Activated CD4-positive, alpha-beta T cell treated with anti-CD3 and anti-CD28 coated beads, Interleukin-2, amount 10 ng/mL, durations not matched to agents 7 days and 5 days (primary cell): ENCODE measurements around the gene ZFYVE9. TPM values are rescaled to one million over a fixed set of nuclear protein-coding genes. Genes with fewer than 3 reads are reported as not detected.

Experiments
- CTCF ChIA-PET: fragments of 350-600 bp; sonication (Branson Sonifier 250); formaldehyde crosslinking; loops from one replicate; lab custom pipeline; 2021; ENCODE audit warnings: antibody characterized with exemption; lab: Charles Lee
- POLR2A ChIA-PET: fragments of 350-600 bp; sonication (Branson Sonifier 250); formaldehyde crosslinking; loops from one replicate; lab custom pipeline; 2021; ENCODE audit warnings: antibody characterized with exemption; lab: Charles Lee
- DNase-seq: peaks from one replicate; pipeline ENCODE4 v3.0.0-alpha.2; 2020
- H3K27ac Mint-ChIP-seq: one replicate; pipeline ENCODE4 v1.8.0; 2021; ENCODE audit warnings: mild to moderate bottlenecking, moderate library complexity, mixed read lengths
- H3K27me3 Mint-ChIP-seq: one replicate; pipeline ENCODE4 v1.8.0; 2021; ENCODE audit warnings: mixed read lengths
- H3K36me3 Mint-ChIP-seq: one replicate; pipeline ENCODE4 v1.8.0; 2021; ENCODE audit warnings: low read depth, mixed read lengths
- H3K4me1 Mint-ChIP-seq: one replicate; pipeline ENCODE4 v1.8.0; 2021; ENCODE audit warnings: mixed read lengths
- H3K4me3 Mint-ChIP-seq: one replicate; pipeline ENCODE4 v1.8.0; 2021; ENCODE audit warnings: mild to moderate bottlenecking, moderate library complexity, mixed read lengths
- H3K9me3 Mint-ChIP-seq: one replicate; pipeline ENCODE4 v1.8.0; 2021; ENCODE audit warnings: mixed read lengths
- total RNA-seq, 2 experiments: library from RNA; stranded (reverse); gene quantifications; one replicate each; pipeline ENCODE4 v1.2.3, GENCODE V29; 2021

Gene ZFYVE9
- total RNA-seq, 2 experiments from 2014 or later = 1.5 to 1.6 TPM

GRCh38 chr1:52249831-52250230, 107.9 kb downstream of the ZFYVE9 start:
- POLR2A ChIA-PET = no interaction called here
- H3K27me3 Mint-ChIP-seq = no peaks in the 10 kb centered on the region
- CTCF ChIA-PET = interaction anchor here (0.5 to 0.6 kb wide), 2 partner anchors 192 to 253 kb away, joined by 3 to 4 read pairs; no protein-coding TSS in a partner anchor
- no peaks in the 10 kb centered on the region for H3K4me1 Mint-ChIP-seq
- H3K4me3 Mint-ChIP-seq = no peak overlapping the region
- H3K36me3 Mint-ChIP-seq = no peaks in the 10 kb centered on the region
- DNase-seq = no peak
- H3K9me3 Mint-ChIP-seq = peaks cover 4% of the 10 kb centered on the region
- H3K27ac Mint-ChIP-seq = no peak overlapping the region

GRCh38 chr1:52253421-52253820, 111.5 kb downstream of the ZFYVE9 start:
- ChIA-PET CTCF (no interaction called here), POLR2A (no interaction called here)
- no peak overlapping the region for H3K27ac Mint-ChIP-seq
- no peak for DNase-seq
- H3K4me3 Mint-ChIP-seq = no peak overlapping the region
- no peaks in the 10 kb centered on the region for H3K36me3 Mint-ChIP-seq
- no peaks in the 10 kb centered on the region for H3K27me3 Mint-ChIP-seq
- H3K9me3 Mint-ChIP-seq = peaks cover 4% of the 10 kb centered on the region
- no peaks in the 10 kb centered on the region for H3K4me1 Mint-ChIP-seq

- no peak for DNase-seq
- Mint-ChIP-seq H3K27me3 (no peaks in the 10 kb centered on the region), H3K27ac (no peak overlapping the region), H3K4me3 (no peak overlapping the region), H3K4me1 (no peaks in the 10 kb centered on the region), H3K9me3 (no peaks in the 10 kb centered on the region), H3K36me3 (no peaks in the 10 kb centered on the region)
- ChIA-PET CTCF (no interaction called here), POLR2A (no interaction called here)
Measured at GRCh38 chr1:52259886-52260285, 118.0 kb downstream of the ZFYVE9 start.

- H3K36me3 Mint-ChIP-seq = no peaks in the 10 kb centered on the region
- H3K27ac Mint-ChIP-seq = no peak overlapping the region
- no peaks in the 10 kb centered on the region for H3K9me3 Mint-ChIP-seq
- ChIA-PET CTCF (no interaction called here), POLR2A (no interaction called here)
- H3K27me3 Mint-ChIP-seq = no peaks in the 10 kb centered on the region
- no peaks in the 10 kb centered on the region for H3K4me1 Mint-ChIP-seq
- no peak overlapping the region for H3K4me3 Mint-ChIP-seq
- no peak for DNase-seq
Measured at GRCh38 chr1:52263153-52263910, 121.4 kb downstream of the ZFYVE9 start.

- CTCF ChIA-PET = no interaction called here
- POLR2A ChIA-PET = no interaction called here
Measured at GRCh38 chr1:52264530-52265115, 122.7 kb downstream of the ZFYVE9 start.

GRCh38 chr1:52266507-52266906, 124.6 kb downstream of the ZFYVE9 start:
- Mint-ChIP-seq H3K27me3 (no peaks in the 10 kb centered on the region), H3K9me3 (no peaks in the 10 kb centered on the region), H3K4me1 (no peaks in the 10 kb centered on the region), H3K27ac (no peak overlapping the region), H3K36me3 (no peaks in the 10 kb centered on the region), H3K4me3 (no peak overlapping the region)
- ChIA-PET CTCF (no interaction called here), POLR2A (no interaction called here)
- no peak for DNase-seq

More at GRCh38 chr1:52264530-52265115, 122.7 kb downstream of the ZFYVE9 start:
- H3K4me1 Mint-ChIP-seq = no peaks in the 10 kb centered on the region
- no peak overlapping the region for H3K27ac Mint-ChIP-seq
- H3K4me3 Mint-ChIP-seq = no peak overlapping the region
- no peak for DNase-seq
- no peaks in the 10 kb centered on the region for H3K9me3 Mint-ChIP-seq
- no peaks in the 10 kb centered on the region for H3K36me3 Mint-ChIP-seq
- H3K27me3 Mint-ChIP-seq = no peaks in the 10 kb centered on the region

- H3K36me3 Mint-ChIP-seq = no peaks in the 10 kb centered on the region
- ChIA-PET POLR2A (no interaction called here), CTCF (no interaction called here)
- no peaks in the 10 kb centered on the region for H3K27me3 Mint-ChIP-seq
- H3K4me1 Mint-ChIP-seq = no peaks in the 10 kb centered on the region
- H3K27ac Mint-ChIP-seq = no peak overlapping the region
- DNase-seq = no peak
- H3K9me3 Mint-ChIP-seq = no peaks in the 10 kb centered on the region
- no peak overlapping the region for H3K4me3 Mint-ChIP-seq
Measured at GRCh38 chr1:52268372-52268771, 126.5 kb downstream of the ZFYVE9 start.

- H3K4me1 Mint-ChIP-seq = no peaks in the 10 kb centered on the region
- ChIA-PET POLR2A (no interaction called here), CTCF (interaction anchor here (0.7 kb wide), 1 partner anchor 15 kb away, joined by 3 read pairs; no protein-coding TSS in a partner anchor)
- no peak for DNase-seq
- no peaks in the 10 kb centered on the region for H3K36me3 Mint-ChIP-seq
- H3K27ac Mint-ChIP-seq = no peak overlapping the region
- H3K9me3 Mint-ChIP-seq = no peaks in the 10 kb centered on the region
- H3K27me3 Mint-ChIP-seq = no peaks in the 10 kb centered on the region
- H3K4me3 Mint-ChIP-seq = no peak overlapping the region
Measured at GRCh38 chr1:52281518-52281917, 139.6 kb downstream of the ZFYVE9 start.

- H3K36me3 Mint-ChIP-seq = no peaks in the 10 kb centered on the region
Measured at GRCh38 chr1:52288286-52288685, 146.4 kb downstream of the ZFYVE9 start.

GRCh38 chr1:52294580-52294979, 152.7 kb downstream of the ZFYVE9 start:
- no peak for DNase-seq
- Mint-ChIP-seq H3K27me3 (no peaks in the 10 kb centered on the region), H3K27ac (no peak overlapping the region), H3K36me3 (no peaks in the 10 kb centered on the region), H3K4me1 (no peaks in the 10 kb centered on the region), H3K9me3 (no peaks in the 10 kb centered on the region), H3K4me3 (no peak overlapping the region)
- POLR2A ChIA-PET = no interaction called here
- CTCF ChIA-PET = interaction anchor here (0.5 to 0.9 kb wide), 3 partner anchors 74 to 375 kb away, joined by 3 to 5 read pairs (median 4); no protein-coding TSS in a partner anchor

More at GRCh38 chr1:52288286-52288685, 146.4 kb downstream of the ZFYVE9 start:
- Mint-ChIP-seq H3K27ac (no peak overlapping the region), H3K4me3 (no peak overlapping the region), H3K4me1 (no peaks in the 10 kb centered on the region), H3K9me3 (no peaks in the 10 kb centered on the region), H3K27me3 (no peaks in the 10 kb centered on the region)
- no peak for DNase-seq
- ChIA-PET CTCF (interaction anchor here (0.7 kb wide), 1 partner anchor 79 kb away, joined by 4 read pairs; no protein-coding TSS in a partner anchor), POLR2A (no interaction called here)

GRCh38 chr1:52296345-52296744, 154.5 kb downstream of the ZFYVE9 start:
- Mint-ChIP-seq H3K27me3 (no peaks in the 10 kb centered on the region), H3K4me1 (no peaks in the 10 kb centered on the region), H3K27ac (no peak overlapping the region), H3K4me3 (no peak overlapping the region), H3K36me3 (no peaks in the 10 kb centered on the region), H3K9me3 (no peaks in the 10 kb centered on the region)
- ChIA-PET CTCF (interaction anchor here (0.5 to 1.0 kb wide), 2 partner anchors 15 to 149 kb away, joined by 3 read pairs; no protein-coding TSS in a partner anchor), POLR2A (no interaction called here)
- DNase-seq = peak; percentile 13

GRCh38 chr1:52305417-52306226, 163.7 kb downstream of the ZFYVE9 start:
- CTCF ChIA-PET = no interaction called here
- H3K4me3 Mint-ChIP-seq = no peak overlapping the region
- no peak overlapping the region for H3K27ac Mint-ChIP-seq

More at GRCh38 chr1:52305417-52306226, 163.7 kb downstream of the ZFYVE9 start:
- Mint-ChIP-seq H3K36me3 (no peaks in the 10 kb centered on the region), H3K27me3 (no peaks in the 10 kb centered on the region), H3K4me1 (no peaks in the 10 kb centered on the region), H3K9me3 (no peaks in the 10 kb centered on the region)
- DNase-seq = no peak
- POLR2A ChIA-PET = no interaction called here
